Pericardium fibroblast (primary cell): ENCODE measurements around the gene KCTD13. TPM values are rescaled to one million over a fixed set of nuclear protein-coding genes. Genes with fewer than 3 reads are reported as not detected.

ENCODE experiments used
- total RNA-seq: library from RNA; depleted of rRNA; stranded (reverse); fragments of >200 nt; gene quantifications from 2 replicates; pipeline ENCODE4 v1.2.3, GENCODE V29; 2015

KCTD13 gene
- total RNA-seq, result 6.2 and 10.0 TPM in 2 replicates

GRCh38 chr16:29925781-29926710 is at the start of gene KCTD13:
TSS of gene KCTD13 (minus strand) at chr16:29926226. CDS start at chr16:29926033, 193 bp downstream.

GRCh38 chr16:29973384-29974246 is 47.6 kb upstream of the KCTD13 start, which contains the start of gene TAOK2:
TSS of gene TAOK2 (plus strand) at chr16:29973868. CDS start at chr16:29977773, 3,905 bp downstream.

GRCh38 chr16:29961479-29962343 is 35.7 kb upstream of the KCTD13 start, which contains the start of gene TMEM219:
TSS of gene TMEM219 (plus strand) at chr16:29962079. CDS start at chr16:29963144, 1,065 bp downstream.

GRCh38 chr16:29900102-29900887 is 25.7 kb downstream of the KCTD13 start, which contains the start of gene ASPHD1:
TSS of gene ASPHD1 (plus strand) at chr16:29900488. CDS start at chr16:29900972, 484 bp downstream.

GRCh38 chr16:29899516-29900101 is 26.4 kb downstream of the KCTD13 start, which contains the start of gene SEZ6L2:
TSS of gene SEZ6L2 (minus strand) at chr16:29899550. CDS start at chr16:29899019, 531 bp downstream.

GRCh38 chr16:29862884-29863668 is 63.0 kb downstream of the KCTD13 start, which contains the start of gene CDIPT:
TSS of gene CDIPT (minus strand) at chr16:29863226. CDS start at chr16:29862857, 369 bp downstream.

Other genes starting within 250 kb of the KCTD13 start
- gene QPRT, start 247.0 kb downstream of the KCTD13 start, total RNA-seq, result 76.7 and 105 TPM in 2 replicates
- gene C16orf54, start 180.2 kb downstream of the KCTD13 start, total RNA-seq, result not detected in 2 replicates
- not detected in 2 replicates for gene ZG16, start 148.0 kb downstream of the KCTD13 start, total RNA-seq
- 13.1 and 22.6 TPM in 2 replicates for gene KIF22, start 135.5 kb downstream of the KCTD13 start, total RNA-seq
- 173 and 200 TPM in 2 replicates for gene MAZ, start 119.7 kb downstream of the KCTD13 start, total RNA-seq
- gene PRRT2, start 114.0 kb downstream of the KCTD13 start, total RNA-seq, result 0.82 and 2.5 TPM in 2 replicates
- 19.0 and 28.3 TPM in 2 replicates for gene PAGR1, start 110.1 kb downstream of the KCTD13 start, total RNA-seq
- gene MVP, start 105.8 kb downstream of the KCTD13 start, total RNA-seq, result 179 and 195 TPM in 2 replicates
- gene CDIPT, start 63.0 kb downstream of the KCTD13 start, total RNA-seq, result 107 and 108 TPM in 2 replicates
- 26.8 and 30.0 TPM in 2 replicates for gene SEZ6L2, start 26.7 kb downstream of the KCTD13 start, total RNA-seq
- 11.7 and 20.4 TPM in 2 replicates for gene ASPHD1, start 25.7 kb downstream of the KCTD13 start, total RNA-seq
- 92.3 and 112 TPM in 2 replicates for gene TMEM219, start 35.9 kb upstream of the KCTD13 start, total RNA-seq
- gene TAOK2, start 47.6 kb upstream of the KCTD13 start, total RNA-seq, result 31.2 and 44.5 TPM in 2 replicates
- 7.6 and 8.3 TPM in 2 replicates for gene HIRIP3, start 69.4 kb upstream of the KCTD13 start, total RNA-seq
- 28.7 and 33.6 TPM in 2 replicates for gene INO80E, start 70.0 kb upstream of the KCTD13 start, total RNA-seq
- gene DOC2A, start 84.8 kb upstream of the KCTD13 start, total RNA-seq, result 0.60 TPM in 1 of 2 replicates, not detected in the other
- gene C16orf92, start 97.0 kb upstream of the KCTD13 start, total RNA-seq, result not detected in 2 replicates
- gene TLCD3B, start 105.0 kb upstream of the KCTD13 start, total RNA-seq, result not detected in 2 replicates
- 1,291 and 1,757 TPM in 2 replicates for gene ALDOA, start 139.5 kb upstream of the KCTD13 start, total RNA-seq
- 63.2 and 79.7 TPM in 2 replicates for gene PPP4C, start 149.8 kb upstream of the KCTD13 start, total RNA-seq
- gene TBX6, start 165.7 kb upstream of the KCTD13 start, total RNA-seq, result under 0.01 TPM in 1 of 2 replicates, not detected in the other
- gene YPEL3, start 170.0 kb upstream of the KCTD13 start, total RNA-seq, result 50.2 and 89.3 TPM in 2 replicates
- 0.47 and 1.2 TPM in 2 replicates for gene GDPD3, start 187.3 kb upstream of the KCTD13 start, total RNA-seq
- gene MAPK3, start 197.0 kb upstream of the KCTD13 start, total RNA-seq, result 63.0 and 70.9 TPM in 2 replicates